Endodermal cell (in vitro differentiated cells): Measurements from ENCODE around the gene SMG6. TPM values are rescaled to one million over a fixed set of nuclear protein-coding genes. Genes with fewer than 3 reads are reported as not detected.

ENCODE experiments used
- DNase-seq: peaks from one replicate; pipeline ENCODE4 v3.0.0-alpha.2; 2017
- H3K27ac ChIP-seq: 2 replicates; pipeline ENCODE4 v1.5.1; 2013; ENCODE audit warnings: mild to moderate bottlenecking, low read depth, low read length, moderate library complexity
- H3K27me3 ChIP-seq: 2 replicates; pipeline ENCODE4 v1.6.1; 2013; ENCODE audit warnings: mild to moderate bottlenecking, low read length, moderate library complexity; ENCODE audit not compliant: insufficient read depth, control insufficient read depth, poor library complexity, severe bottlenecking
- H3K36me3 ChIP-seq: 2 replicates; pipeline ENCODE4 v1.7.0; 2013; ENCODE audit warnings: mild to moderate bottlenecking, low read length, moderate library complexity; ENCODE audit not compliant: control insufficient read depth, insufficient read depth
- H3K4me1 ChIP-seq: one replicate; pipeline ENCODE4 v1.7.0; 2013; ENCODE audit warnings: low read length; ENCODE audit not compliant: control insufficient read depth, insufficient read depth
- H3K4me3 ChIP-seq: 2 replicates; pipeline ENCODE4 v1.5.1; 2013; ENCODE audit warnings: mild to moderate bottlenecking, low read length, moderate library complexity
- H3K9ac ChIP-seq: 2 replicates; pipeline ENCODE4 v1.6.1; 2013; ENCODE audit warnings: mild to moderate bottlenecking, low read length, moderate library complexity; ENCODE audit not compliant: poor library complexity, severe bottlenecking; ENCODE audit errors: extremely low read depth
- H3K9me3 ChIP-seq: 2 replicates; pipeline ENCODE4 v1.6.1; 2013; ENCODE audit warnings: mild to moderate bottlenecking, low read length, moderate library complexity; ENCODE audit not compliant: control insufficient read depth
- H3K27ac Mint-ChIP-seq: 2 replicates; pipeline ENCODE4 v1.8.0; 2020; ENCODE audit warnings: mixed read lengths
- H3K27me3 Mint-ChIP-seq: 2 replicates; pipeline ENCODE4 v1.8.0; 2021; ENCODE audit warnings: mild to moderate bottlenecking, mixed read lengths; ENCODE audit not compliant: insufficient read depth
- H3K36me3 Mint-ChIP-seq: 2 replicates; pipeline ENCODE4 v1.8.0; 2020; ENCODE audit warnings: low read depth, mixed read lengths
- H3K4me1 Mint-ChIP-seq: 2 replicates; pipeline ENCODE4 v1.8.0; 2020; ENCODE audit warnings: mixed read lengths
- H3K4me3 Mint-ChIP-seq: 2 replicates; pipeline ENCODE4 v1.8.0; 2020; ENCODE audit warnings: mild to moderate bottlenecking, moderate library complexity, mixed read lengths
- H3K9me3 Mint-ChIP-seq: 2 replicates; pipeline ENCODE4 v1.8.0; 2020; ENCODE audit warnings: mild to moderate bottlenecking, mixed read lengths
- WGBS, 2 experiments: methylation state at CpG; one replicate each; pipeline versions ENCODE4 v1.1.5 to v1.1.7; 2013; ENCODE audit warnings: missing lambda C conversion rate in 2 of 2, mixed read lengths in 1 of 2; ENCODE audit not compliant: insufficient coverage in 1 of 2, insufficient read length in 1 of 2; 5-methylcytosine and 5-hydroxymethylcytosine counted together
- total RNA-seq, 2 donors: library from RNA; stranded (reverse); fragmentation: NEBNext Ultra II Directional in 1 of 2; extraction: Animal tissue kit (Norgen Biotek cat#: 25700) in 1 of 2; gene quantifications; 2 replicates in 1 of 2; 3 replicates in 1 of 2; pipeline ENCODE4 v1.2.1, GENCODE V29; 2021
- TF ChIP-seq, protein P1 (sequence below): fragments of 200-600 bp; sonication (generic); conservative IDR thresholded peaks from 2 replicates; pipeline ENCODE4 v1.5.0; 2021; ENCODE audit warnings: antibody characterized with exemption, mild to moderate bottlenecking

The SMG6 gene
- total RNA-seq, 2 donors from 2014 or later = 44.3 to 56.7 TPM

DNA sequence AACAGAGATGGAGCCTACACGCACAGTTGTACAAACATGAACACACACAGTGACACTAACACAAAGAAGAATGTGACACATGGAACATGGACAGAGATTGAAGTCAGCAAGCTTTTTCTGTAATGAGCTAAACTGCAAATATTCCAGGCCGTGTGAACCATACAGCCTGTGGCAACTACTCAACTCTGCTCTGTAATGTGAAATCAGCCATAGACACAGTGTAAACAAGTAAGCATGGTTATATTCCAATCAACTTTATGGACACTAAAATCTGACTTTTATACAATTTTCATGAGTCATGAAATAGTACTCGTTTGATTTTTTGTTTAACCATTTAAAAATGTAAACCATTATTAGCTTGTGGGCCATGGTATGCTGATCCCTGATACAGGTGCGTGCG, 120.2 kb downstream of the SMG6 start:
- no peaks in the 10 kb centered on the region for H3K9me3 Mint-ChIP-seq
- H3K27ac Mint-ChIP-seq = peak overlapping the region; percentile 44
- Histone ChIP-seq H3K4me3 (no peak overlapping the region), H3K9me3 (no peaks in the 10 kb centered on the region), H3K36me3 (peaks cover 79% of the 10 kb centered on the region), H3K27ac (no peak overlapping the region), H3K9ac (no peak overlapping the region), H3K27me3 (no peaks in the 10 kb centered on the region), H3K4me1 (peaks cover 31% of the 10 kb centered on the region)
- 82 to 96% methylated on average over 2 to 5 of the region's 5 CpGs for WGBS, 2 experiments
- DNase-seq = no peak
- TF ChIP-seq, protein P1, sequence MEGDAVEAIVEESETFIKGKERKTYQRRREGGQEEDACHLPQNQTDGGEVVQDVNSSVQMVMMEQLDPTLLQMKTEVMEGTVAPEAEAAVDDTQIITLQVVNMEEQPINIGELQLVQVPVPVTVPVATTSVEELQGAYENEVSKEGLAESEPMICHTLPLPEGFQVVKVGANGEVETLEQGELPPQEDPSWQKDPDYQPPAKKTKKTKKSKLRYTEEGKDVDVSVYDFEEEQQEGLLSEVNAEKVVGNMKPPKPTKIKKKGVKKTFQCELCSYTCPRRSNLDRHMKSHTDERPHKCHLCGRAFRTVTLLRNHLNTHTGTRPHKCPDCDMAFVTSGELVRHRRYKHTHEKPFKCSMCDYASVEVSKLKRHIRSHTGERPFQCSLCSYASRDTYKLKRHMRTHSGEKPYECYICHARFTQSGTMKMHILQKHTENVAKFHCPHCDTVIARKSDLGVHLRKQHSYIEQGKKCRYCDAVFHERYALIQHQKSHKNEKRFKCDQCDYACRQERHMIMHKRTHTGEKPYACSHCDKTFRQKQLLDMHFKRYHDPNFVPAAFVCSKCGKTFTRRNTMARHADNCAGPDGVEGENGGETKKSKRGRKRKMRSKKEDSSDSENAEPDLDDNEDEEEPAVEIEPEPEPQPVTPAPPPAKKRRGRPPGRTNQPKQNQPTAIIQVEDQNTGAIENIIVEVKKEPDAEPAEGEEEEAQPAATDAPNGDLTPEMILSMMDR = no peak
- H3K4me3 Mint-ChIP-seq = no peak overlapping the region
- peaks cover 34% of the 10 kb centered on the region for H3K4me1 Mint-ChIP-seq
- H3K36me3 Mint-ChIP-seq = peaks cover 74% of the 10 kb centered on the region
- H3K27me3 Mint-ChIP-seq = no peaks in the 10 kb centered on the region

DNA sequence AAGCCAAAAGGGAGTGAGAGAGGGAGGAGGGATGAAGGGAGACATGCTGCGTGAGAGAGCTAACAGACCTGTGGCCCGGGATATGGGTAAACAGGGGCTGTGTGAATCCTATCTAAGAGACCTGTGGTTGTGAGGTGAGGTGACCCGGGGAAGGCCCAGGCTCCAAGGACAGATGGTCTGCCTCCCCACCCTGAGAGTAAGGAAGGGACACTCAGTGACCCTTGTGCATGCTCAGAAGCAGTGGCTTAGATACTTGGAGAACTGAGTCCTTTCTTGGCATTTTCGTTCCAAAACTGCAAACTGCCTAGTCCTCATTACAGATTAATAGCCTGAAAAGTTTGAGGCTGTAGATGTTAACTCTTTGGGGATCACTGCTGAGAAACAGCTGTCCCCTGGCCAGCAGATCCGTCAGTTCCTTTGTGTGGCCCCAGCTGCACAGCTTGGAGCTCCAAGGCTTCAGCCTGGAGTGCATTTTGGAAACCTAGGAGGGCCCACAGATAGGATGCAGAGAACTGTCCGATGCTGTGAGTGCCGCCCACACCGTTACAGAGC, 121.6 kb downstream of the SMG6 start:
- no peaks in the 10 kb centered on the region for H3K9me3 ChIP-seq
- no peaks in the 10 kb centered on the region for H3K27me3 ChIP-seq
- TF ChIP-seq, protein P1 = no peak
- Mint-ChIP-seq H3K27me3 (no peaks in the 10 kb centered on the region), H3K27ac (peak overlapping the region; percentile 85), H3K4me3 (no peak overlapping the region), H3K9me3 (no peaks in the 10 kb centered on the region), H3K4me1 (peaks cover 44% of the 10 kb centered on the region), H3K36me3 (peaks cover 72% of the 10 kb centered on the region)
- H3K36me3 ChIP-seq = peaks cover 80% of the 10 kb centered on the region
- no peak overlapping the region for H3K27ac ChIP-seq
- H3K9ac ChIP-seq = peak overlapping the region; percentile 47
- 69 to 82% methylated on average over 4 to 8 of the region's 8 CpGs for WGBS, 2 experiments
- no peak overlapping the region for H3K4me3 ChIP-seq
- no peak for DNase-seq
- peaks cover 34% of the 10 kb centered on the region for H3K4me1 ChIP-seq

DNA sequence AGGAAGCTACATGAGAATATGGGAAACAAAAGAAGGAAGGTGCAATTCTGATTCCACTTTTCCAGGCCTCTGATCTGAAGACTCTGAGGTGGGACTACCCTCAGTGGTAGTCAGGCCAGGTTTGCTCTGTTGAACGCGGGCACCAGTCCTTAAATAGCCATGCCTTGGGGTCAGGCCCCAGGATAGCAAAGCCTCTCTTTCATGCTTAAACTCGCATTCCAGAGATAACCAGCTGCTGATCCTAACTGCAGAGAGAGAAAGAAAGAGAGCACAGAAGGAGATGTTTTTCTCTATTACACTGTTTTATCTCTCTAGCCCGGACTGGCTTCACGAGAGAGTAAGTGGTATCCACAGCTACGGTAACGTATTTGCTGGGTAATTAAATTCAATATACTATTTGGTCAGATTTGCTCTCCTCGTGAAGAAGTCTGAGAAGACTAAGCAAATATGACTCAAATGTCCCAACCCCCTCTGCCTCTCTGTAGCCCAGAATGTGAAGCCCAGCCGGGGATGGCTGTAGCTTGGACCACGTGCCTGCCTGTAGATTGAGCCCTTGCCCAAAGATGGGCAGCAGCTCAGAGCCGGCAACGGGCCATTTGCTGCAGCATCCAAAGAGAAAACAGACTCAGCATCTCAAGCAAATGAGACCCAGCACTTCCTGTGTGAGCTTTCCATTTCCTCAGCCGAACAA, 122.2 kb downstream of the SMG6 start:
- H3K4me3 Mint-ChIP-seq = no peak overlapping the region
- peaks cover 44% of the 10 kb centered on the region for H3K4me1 Mint-ChIP-seq

More for the DNA sequence above, 122.2 kb downstream of the SMG6 start:
- H3K4me1 ChIP-seq = peaks cover 34% of the 10 kb centered on the region
- Mint-ChIP-seq H3K9me3 (no peaks in the 10 kb centered on the region), H3K27me3 (no peaks in the 10 kb centered on the region), H3K36me3 (peaks cover 66% of the 10 kb centered on the region), H3K27ac (peak overlapping the region; percentile 85)
- no peaks in the 10 kb centered on the region for H3K9me3 ChIP-seq
- WGBS, 2 experiments = 68 to 78% methylated on average over 10 to 13 of the region's 13 CpGs
- H3K36me3 ChIP-seq = peaks cover 80% of the 10 kb centered on the region
- TF ChIP-seq, protein P1 = no peak
- no peaks in the 10 kb centered on the region for H3K27me3 ChIP-seq
- no peak for DNase-seq
- peak overlapping the region; percentile 47 for H3K9ac ChIP-seq
- peak overlapping the region; percentile 7 for H3K27ac ChIP-seq
- H3K4me3 ChIP-seq = no peak overlapping the region
